IPS-18c (cell line): Measurements from ENCODE around the gene MKRN2OS.

ENCODE experiments used
- H3K4me3 ChIP-seq: 2 replicates; pipeline ENCODE4 v1.7.0; 2013; ENCODE audit warnings: low read depth, mild to moderate bottlenecking, low read length, moderate library complexity; ENCODE audit not compliant: insufficient read depth
- H3K9me3 ChIP-seq: one replicate; pipeline ENCODE4 v1.6.1; 2013; ENCODE audit warnings: mild to moderate bottlenecking, low read length, moderate library complexity; ENCODE audit not compliant: control insufficient read depth, insufficient read depth

Gene MKRN2OS

GRCh38 chr3:12541625-12542024 lies 3.7 kb downstream of the MKRN2OS start:
- Histone ChIP-seq H3K4me3 (no peak overlapping the region), H3K9me3 (no peaks in the 10 kb centered on the region)

GRCh38 chr3:12536423-12536822 lies 8.9 kb downstream of the MKRN2OS start:
- H3K4me3 ChIP-seq: no peak overlapping the region

GRCh38 chr3:12532182-12532581 lies 13.1 kb downstream of the MKRN2OS start:
- no peaks in the 10 kb centered on the region for H3K9me3 ChIP-seq
- H3K4me3 ChIP-seq: no peak overlapping the region

More at GRCh38 chr3:12536423-12536822, 8.9 kb downstream of the MKRN2OS start:
- no peaks in the 10 kb centered on the region for H3K9me3 ChIP-seq

GRCh38 chr3:12527757-12528143 lies 17.5 kb downstream of the MKRN2OS start:
- Histone ChIP-seq H3K9me3 (no peaks in the 10 kb centered on the region), H3K4me3 (no peak overlapping the region)

- no peaks in the 10 kb centered on the region for H3K9me3 ChIP-seq
- H3K4me3 ChIP-seq: no peak overlapping the region
Measured at GRCh38 chr3:12522721-12523120, 22.6 kb downstream of the MKRN2OS start.

- no peak overlapping the region for H3K4me3 ChIP-seq
Measured at GRCh38 chr3:12521010-12521409, 24.3 kb downstream of the MKRN2OS start.

GRCh38 chr3:12518261-12519028 lies 26.9 kb downstream of the MKRN2OS start:
- no peaks in the 10 kb centered on the region for H3K9me3 ChIP-seq
- H3K4me3 ChIP-seq: no peak overlapping the region

More at GRCh38 chr3:12521010-12521409, 24.3 kb downstream of the MKRN2OS start:
- H3K9me3 ChIP-seq: no peaks in the 10 kb centered on the region

- no peaks in the 10 kb centered on the region for H3K9me3 ChIP-seq
- no peak overlapping the region for H3K4me3 ChIP-seq
Measured at GRCh38 chr3:12516873-12517272, 28.4 kb downstream of the MKRN2OS start.

- Histone ChIP-seq H3K9me3 (no peaks in the 10 kb centered on the region), H3K4me3 (no peak overlapping the region)
Measured at GRCh38 chr3:12515631-12516030, 29.7 kb downstream of the MKRN2OS start.

- no peaks in the 10 kb centered on the region for H3K9me3 ChIP-seq
- no peak overlapping the region for H3K4me3 ChIP-seq
Measured at GRCh38 chr3:12513694-12514446, 31.4 kb downstream of the MKRN2OS start.

GRCh38 chr3:12512534-12513118 lies 32.7 kb downstream of the MKRN2OS start:
- H3K4me3 ChIP-seq: no peak overlapping the region

GRCh38 chr3:12509466-12509865 lies 35.8 kb downstream of the MKRN2OS start:
- Histone ChIP-seq H3K4me3 (no peak overlapping the region), H3K9me3 (no peaks in the 10 kb centered on the region)

More at GRCh38 chr3:12512534-12513118, 32.7 kb downstream of the MKRN2OS start:
- no peaks in the 10 kb centered on the region for H3K9me3 ChIP-seq

- H3K4me3 ChIP-seq: no peak overlapping the region
- H3K9me3 ChIP-seq: no peaks in the 10 kb centered on the region
Measured at GRCh38 chr3:12508291-12508700, 37.0 kb downstream of the MKRN2OS start.

GRCh38 chr3:12507591-12508281 lies 37.6 kb downstream of the MKRN2OS start:
- Histone ChIP-seq H3K4me3 (no peak overlapping the region), H3K9me3 (no peaks in the 10 kb centered on the region)

GRCh38 chr3:12506201-12506709 lies 39.0 kb downstream of the MKRN2OS start:
- H3K4me3 ChIP-seq: no peak overlapping the region
- H3K9me3 ChIP-seq: no peaks in the 10 kb centered on the region

GRCh38 chr3:12503126-12503957 lies 42.0 kb downstream of the MKRN2OS start:
- no peaks in the 10 kb centered on the region for H3K9me3 ChIP-seq
- H3K4me3 ChIP-seq: no peak overlapping the region
